Measurements from ENCODE around the gene PPP1R3E. TPM values are rescaled to one million over a fixed set of nuclear protein-coding genes. Genes with fewer than 3 reads are reported as not detected.

The PPP1R3E gene
- total and polyA plus RNA-seq, 2 of the 13 experiments (the other 11 are each of a cell fraction or from before 2014, with no cell fraction given): 16.5 to 26.5 TPM

- TF ChIP-seq ZHX2 (IDR thresholded peaks at IDR 0.05; ENCODE audit: low read depth): no peak
- peak; percentile 38; the same call in 1 of the 2 replicates for TF ChIP-seq ZHX2 (CRISPR knock-in tag; IDR thresholded peaks at IDR 0.05; ENCODE audit: borderline replicate concordance)
- TF ChIP-seq STAT5B (CRISPR knock-in tag; IDR thresholded peaks at IDR 0.05): peak; percentile 70
- no peak for TF ChIP-seq POGZ (CRISPR knock-in tag; IDR thresholded peaks at IDR 0.05)
- TF ChIP-seq ZNF644 (CRISPR knock-in tag; IDR thresholded peaks at IDR 0.05; ENCODE audit: low read depth): peak; percentile 16; the same call in 1 of the 2 replicates
- TF ChIP-seq NR0B2 (CRISPR knock-in tag; IDR thresholded peaks at IDR 0.05): no peak
- peak; percentile 95; the same call in 1 of the 2 replicates for TF ChIP-seq MAF1 (CRISPR knock-in tag; IDR thresholded peaks at IDR 0.05; ENCODE audit: borderline replicate concordance)
- TF ChIP-seq ZBTB33 (CRISPR knock-in tag; IDR thresholded peaks at IDR 0.05): 0 out of 2 replicates have a peak, but pooled peaks have one; percentile 10
- peak; percentile 67; the same call in 1 of the 2 replicates for TF ChIP-seq MYC (CRISPR knock-in tag; IDR thresholded peaks at IDR 0.05; ENCODE audit: borderline replicate concordance)
- 0 out of 2 replicates have a peak, but pooled peaks have one; percentile 25 for TF ChIP-seq ZNF550 (CRISPR knock-in tag; IDR thresholded peaks at IDR 0.05; ENCODE audit: borderline replicate concordance)
- TF ChIP-seq MEIS1 (CRISPR knock-in tag; IDR thresholded peaks at IDR 0.05; ENCODE audit: borderline replicate concordance): no peak; the same call in 1 of the 2 replicates
- TF ChIP-seq ZNF660 (CRISPR knock-in tag; IDR thresholded peaks at IDR 0.05; ENCODE audit: borderline replicate concordance, low read depth): no peak
- no peak for TF ChIP-seq BHLHE40 (IDR thresholded peaks at IDR 0.05; ENCODE audit: low read length)
- peak; percentile 73; the same call in 1 of the 2 replicates for TF ChIP-seq E2F2 (CRISPR knock-in tag; IDR thresholded peaks at IDR 0.05; ENCODE audit: borderline replicate concordance)
- TF ChIP-seq HNRNPL (IDR thresholded peaks at IDR 0.05; ENCODE audit: low read depth, low read length): peak; percentile 15; the same call in 1 of the 2 replicates
- no peak for TF ChIP-seq GPBP1L1 (CRISPR knock-in tag; IDR thresholded peaks at IDR 0.05)
These were observed 19.2 kb upstream of the PPP1R3E start (continued) for GRCh38 chr14:23321572-23322547.
